Mesenchymal stem cell (in vitro differentiated cells and primary cell): ENCODE data around the gene HCFC1R1.

ENCODE experiments used
- DNase-seq: peaks from one replicate; pipeline ENCODE4 v3.0.0-alpha.2; 2013
- H2AFZ ChIP-seq: one replicate; pipeline ENCODE4 v1.6.1; 2013; ENCODE audit warnings: low read depth, mild to moderate bottlenecking, control low read depth, inconsistent platforms, low read length, moderate library complexity
- H2AK5ac ChIP-seq: 2 replicates; pipeline ENCODE4 v1.6.1; 2013; ENCODE audit warnings: low read length, moderate library complexity, mild to moderate bottlenecking, inconsistent platforms; ENCODE audit not compliant: severe bottlenecking
- H2BK120ac ChIP-seq: one replicate; pipeline ENCODE4 v1.6.1; 2013; ENCODE audit warnings: low read depth, mild to moderate bottlenecking, inconsistent platforms, low read length, moderate library complexity
- H2BK12ac ChIP-seq, 2 experiments: one replicate each; pipeline ENCODE4 v1.6.1; 2013; ENCODE audit warnings: inconsistent platforms in 2 of 2, low read length in 2 of 2, mild to moderate bottlenecking in 2 of 2, moderate library complexity in 2 of 2, control low read depth in 1 of 2
- H2BK15ac ChIP-seq: one replicate; pipeline ENCODE4 v1.6.1; 2013; ENCODE audit warnings: mild to moderate bottlenecking, low read depth, inconsistent platforms; ENCODE audit not compliant: poor library complexity, severe bottlenecking
- H2BK5ac ChIP-seq: 2 replicates; pipeline ENCODE4 v1.6.1; 2013; ENCODE audit warnings: low read depth, mild to moderate bottlenecking, low read length, control low read depth, inconsistent platforms; ENCODE audit not compliant: poor library complexity, severe bottlenecking
- H3K14ac ChIP-seq, 2 experiments: one replicate each; pipeline ENCODE4 v1.6.1; 2013; ENCODE audit warnings: inconsistent platforms in 2 of 2, low read length in 2 of 2, control low read depth in 1 of 2, mild to moderate bottlenecking in 1 of 2, moderate library complexity in 1 of 2
- H3K18ac ChIP-seq, 2 experiments: one replicate each; pipeline ENCODE4 v1.6.1; 2013; ENCODE audit warnings: inconsistent platforms in 2 of 2, low read length in 2 of 2, control low read depth in 1 of 2, low read depth in 1 of 2, mild to moderate bottlenecking in 1 of 2
- H3K23ac ChIP-seq, 2 experiments: one replicate each; pipeline ENCODE4 v1.6.1; 2013; ENCODE audit warnings: inconsistent platforms in 2 of 2, low read length in 2 of 2, mild to moderate bottlenecking in 2 of 2, moderate library complexity in 2 of 2, control low read depth in 1 of 2
- H3K27ac ChIP-seq: 2 replicates; pipeline ENCODE4 v1.5.1; 2013; ENCODE audit warnings: mild to moderate bottlenecking, moderate library complexity, low read length, control low read depth, inconsistent platforms; ENCODE audit not compliant: poor library complexity, severe bottlenecking
- H3K27me3 ChIP-seq, 2 experiments: 2 replicates each; pipeline versions ENCODE4 v1.6.1 to v1.7.0; 2013; ENCODE audit warnings: low read length in 2 of 2, mild to moderate bottlenecking in 2 of 2, moderate library complexity in 2 of 2, control low read depth in 1 of 2, inconsistent platforms in 1 of 2; ENCODE audit not compliant: control insufficient read depth in 1 of 2, insufficient read depth in 1 of 2
- H3K36me3 ChIP-seq, 2 experiments: 2 replicates each; pipeline versions ENCODE4 v1.6.1 to v1.7.0; 2013; ENCODE audit warnings: low read length in 2 of 2, control low read depth in 1 of 2, inconsistent platforms in 1 of 2, low read depth in 1 of 2, mild to moderate bottlenecking in 1 of 2; ENCODE audit not compliant: insufficient read depth in 2 of 2, control insufficient read depth in 1 of 2
- H3K4ac ChIP-seq, 2 experiments: one replicate each; pipeline ENCODE4 v1.6.1; 2013; ENCODE audit warnings: inconsistent platforms in 2 of 2, low read length in 2 of 2, mild to moderate bottlenecking in 2 of 2, moderate library complexity in 2 of 2, control low read depth in 1 of 2, low read depth in 1 of 2
- H3K4me1 ChIP-seq: 2 replicates; pipeline ENCODE4 v1.6.1; 2013; ENCODE audit warnings: low read depth, low read length, control low read depth; ENCODE audit not compliant: control insufficient read depth, insufficient read depth
- H3K4me2 ChIP-seq: 2 replicates; pipeline ENCODE4 v1.6.1; 2013; ENCODE audit warnings: low read length, mild to moderate bottlenecking, inconsistent platforms; ENCODE audit not compliant: poor library complexity, severe bottlenecking
- H3K4me3 ChIP-seq, 2 experiments: 2 replicates each; pipeline versions ENCODE4 v1.5.1 to v1.7.0; 2013; ENCODE audit warnings: low read length in 2 of 2, mild to moderate bottlenecking in 2 of 2, control low read depth in 1 of 2, low read depth in 1 of 2; ENCODE audit not compliant: insufficient read depth in 1 of 2
- H3K79me1 ChIP-seq: replicated peaks from 2 replicates; pipeline ENCODE4 v1.6.1; 2013; ENCODE audit warnings: mild to moderate bottlenecking, control low read depth, low read length, inconsistent platforms; ENCODE audit not compliant: poor library complexity, severe bottlenecking
- H3K9ac ChIP-seq: 2 replicates; pipeline ENCODE4 v1.7.0; 2013; ENCODE audit warnings: mild to moderate bottlenecking, low read length, moderate library complexity
- H3K9me3 ChIP-seq: 2 replicates; pipeline ENCODE4 v1.7.0; 2013; ENCODE audit warnings: mild to moderate bottlenecking, low read length; ENCODE audit not compliant: control insufficient read depth
- H4K8ac ChIP-seq: one replicate; pipeline ENCODE4 v1.6.1; 2013; ENCODE audit warnings: inconsistent platforms, mild to moderate bottlenecking, low read length, moderate library complexity
- H4K91ac ChIP-seq: one replicate; pipeline ENCODE4 v1.6.1; 2013; ENCODE audit warnings: mild to moderate bottlenecking, low read length, inconsistent platforms
- WGBS: methylation state at CpG from one replicate; pipeline ENCODE4 v1.1.7; 2013; ENCODE audit warnings: mixed read lengths; 5-methylcytosine and 5-hydroxymethylcytosine counted together

HCFC1R1 gene

DNA sequence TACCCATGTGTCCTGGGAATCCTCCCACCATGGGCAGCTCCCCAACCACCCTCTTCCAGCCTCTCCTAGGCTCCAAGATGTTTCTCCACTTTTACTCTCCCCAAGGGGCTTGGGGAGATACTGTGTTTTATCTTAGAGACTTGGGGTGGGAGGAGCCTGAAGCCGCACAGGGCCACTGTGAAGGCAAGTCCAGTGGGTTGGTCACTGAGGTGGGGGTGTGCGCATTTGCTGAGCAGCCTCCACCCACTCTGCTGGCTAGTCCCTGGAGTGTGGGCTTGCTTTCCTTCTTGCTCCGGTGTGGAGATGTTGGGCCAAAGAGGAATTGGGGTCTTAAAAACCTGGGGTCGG is 15.1 kb downstream of the HCFC1R1 start:
- H2BK120ac ChIP-seq = no peak overlapping the region
- H3K4ac ChIP-seq = no peak overlapping the region
- DNase-seq = no peak
- WGBS = 32% methylated on average over 4 of the region's 4 CpGs
- H2BK15ac ChIP-seq = no peak overlapping the region
- H4K91ac ChIP-seq = no peak overlapping the region
- H2BK5ac ChIP-seq = no peak overlapping the region
- H3K27ac ChIP-seq = no peak overlapping the region
- H3K4me2 ChIP-seq = no peak overlapping the region
- H3K4me3 ChIP-seq = no peak overlapping the region
- no peak overlapping the region for H2AK5ac ChIP-seq
- H3K36me3 ChIP-seq = no peaks in the 10 kb centered on the region
- no peak overlapping the region for H3K18ac ChIP-seq
- H2BK12ac ChIP-seq = no peak overlapping the region
- H4K8ac ChIP-seq = no peak overlapping the region
- peaks cover 80 to 87% of the 10 kb centered on the region in 2 experiments for H3K27me3 ChIP-seq
- H3K23ac ChIP-seq = peak overlapping the region in 1 of 2 experiments; percentile 9
- no peak overlapping the region for H3K14ac ChIP-seq
- peaks cover 37% of the 10 kb centered on the region for H3K4me1 ChIP-seq
- H3K9ac ChIP-seq = no peak overlapping the region
- no peak overlapping the region for H2AFZ ChIP-seq
- no peaks in the 10 kb centered on the region for H3K79me1 ChIP-seq
- no peaks in the 10 kb centered on the region for H3K9me3 ChIP-seq

GRCh38 chr16:3007957-3008689 is 15.6 kb downstream of the HCFC1R1 start:
- H2BK5ac ChIP-seq = no peak overlapping the region
- H3K9me3 ChIP-seq = no peaks in the 10 kb centered on the region
- DNase-seq = no peak
- H2AFZ ChIP-seq = no peak overlapping the region
- no peak overlapping the region for H2BK120ac ChIP-seq
- no peak overlapping the region for H3K18ac ChIP-seq
- no peak overlapping the region for H3K23ac ChIP-seq
- 18% methylated on average over 12 of the region's 17 CpGs for WGBS
- peak overlapping the region in 1 of 2 experiments; percentile 64 for H3K4ac ChIP-seq
- peaks cover 34% of the 10 kb centered on the region for H3K4me1 ChIP-seq
- H2BK15ac ChIP-seq = no peak overlapping the region
- peaks cover 75 to 81% of the 10 kb centered on the region in 2 experiments for H3K27me3 ChIP-seq
- H3K79me1 ChIP-seq = no peaks in the 10 kb centered on the region
- no peak overlapping the region for H4K8ac ChIP-seq
- no peak overlapping the region for H3K27ac ChIP-seq
- H3K36me3 ChIP-seq = no peaks in the 10 kb centered on the region
- H3K4me2 ChIP-seq = no peak overlapping the region
- no peak overlapping the region for H2BK12ac ChIP-seq
- no peak overlapping the region for H3K14ac ChIP-seq
- H2AK5ac ChIP-seq = no peak overlapping the region
- no peak overlapping the region for H3K9ac ChIP-seq
- no peak overlapping the region for H3K4me3 ChIP-seq
- no peak overlapping the region for H4K91ac ChIP-seq

- peaks cover 26% of the 10 kb centered on the region for H3K4me1 ChIP-seq
- 62% methylated on average over 13 of the region's 13 CpGs for WGBS
- H2BK120ac ChIP-seq = no peak overlapping the region
- H3K79me1 ChIP-seq = no peaks in the 10 kb centered on the region
- H4K91ac ChIP-seq = no peak overlapping the region
- no peak overlapping the region for H3K4me3 ChIP-seq
- no peak for DNase-seq
- H3K14ac ChIP-seq = no peak overlapping the region
- no peak overlapping the region for H3K23ac ChIP-seq
- H2AFZ ChIP-seq = no peak overlapping the region
- no peak overlapping the region for H4K8ac ChIP-seq
- H3K9me3 ChIP-seq = no peaks in the 10 kb centered on the region
- no peak overlapping the region for H2BK5ac ChIP-seq
- no peak overlapping the region for H3K18ac ChIP-seq
- H2BK12ac ChIP-seq = no peak overlapping the region
- H3K9ac ChIP-seq = no peak overlapping the region
- H3K27ac ChIP-seq = no peak overlapping the region
- peak overlapping the region in 1 of 2 experiments; percentile 64 for H3K4ac ChIP-seq
- H2BK15ac ChIP-seq = no peak overlapping the region
- no peak overlapping the region for H2AK5ac ChIP-seq
- no peaks in the 10 kb centered on the region for H3K36me3 ChIP-seq
- peaks cover 67 to 73% of the 10 kb centered on the region in 2 experiments for H3K27me3 ChIP-seq
- H3K4me2 ChIP-seq = no peak overlapping the region
Measured at GRCh38 chr16:3007059-3007956, 16.4 kb downstream of the HCFC1R1 start.

DNA sequence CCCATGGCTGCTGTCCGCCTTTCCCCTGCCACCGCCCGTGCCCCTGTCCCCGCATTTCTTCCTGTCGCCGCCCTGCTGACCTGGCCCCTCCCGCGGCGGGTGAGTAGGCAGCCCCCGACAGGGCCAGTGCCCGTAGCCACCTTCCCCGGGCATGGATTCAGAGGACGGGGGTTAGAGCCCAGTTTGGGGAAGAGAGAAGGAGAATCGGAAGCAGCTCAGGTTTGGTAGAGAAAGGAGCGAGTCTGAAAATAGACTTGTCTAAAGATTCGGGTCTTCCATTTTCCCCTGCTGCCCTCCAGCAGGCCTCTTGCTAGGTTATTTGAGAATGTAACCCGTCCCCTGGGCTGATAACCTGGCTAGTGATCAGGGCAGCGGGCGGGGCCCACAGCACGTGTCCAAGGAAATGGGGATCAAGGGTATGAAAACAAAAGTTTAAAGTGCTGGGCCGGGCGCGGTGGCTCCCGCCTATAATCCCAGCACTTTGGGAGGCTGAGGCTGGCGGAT is 18.9 kb downstream of the HCFC1R1 start:
- no peak for DNase-seq
- Histone ChIP-seq H2AK5ac (no peak overlapping the region), H3K9ac (no peak overlapping the region), H3K4me2 (peak overlapping the region; percentile 79), H3K4me1 (peaks cover 15% of the 10 kb centered on the region), H3K18ac (no peak overlapping the region), H3K27me3 (peaks cover 61 to 66% of the 10 kb centered on the region in 2 experiments), H3K79me1 (no peaks in the 10 kb centered on the region), H3K4me3 (no peak overlapping the region), H2BK15ac (no peak overlapping the region), H4K8ac (no peak overlapping the region), H3K14ac (no peak overlapping the region), H2BK5ac (no peak overlapping the region), H4K91ac (no peak overlapping the region), H3K23ac (no peak overlapping the region), H2BK120ac (no peak overlapping the region), H3K4ac (no peak overlapping the region), H2BK12ac (no peak overlapping the region), H3K27ac (no peak overlapping the region), H3K9me3 (no peaks in the 10 kb centered on the region), H3K36me3 (no peaks in the 10 kb centered on the region), H2AFZ (no peak overlapping the region)
- WGBS = 5% methylated on average over 23 of the region's 25 CpGs
